ENCODE data around the gene UGGT1.
A peak's percentile ranks its signal among the peaks of the same experiment; 100 is the strongest.

UGGT1 gene, protein sequence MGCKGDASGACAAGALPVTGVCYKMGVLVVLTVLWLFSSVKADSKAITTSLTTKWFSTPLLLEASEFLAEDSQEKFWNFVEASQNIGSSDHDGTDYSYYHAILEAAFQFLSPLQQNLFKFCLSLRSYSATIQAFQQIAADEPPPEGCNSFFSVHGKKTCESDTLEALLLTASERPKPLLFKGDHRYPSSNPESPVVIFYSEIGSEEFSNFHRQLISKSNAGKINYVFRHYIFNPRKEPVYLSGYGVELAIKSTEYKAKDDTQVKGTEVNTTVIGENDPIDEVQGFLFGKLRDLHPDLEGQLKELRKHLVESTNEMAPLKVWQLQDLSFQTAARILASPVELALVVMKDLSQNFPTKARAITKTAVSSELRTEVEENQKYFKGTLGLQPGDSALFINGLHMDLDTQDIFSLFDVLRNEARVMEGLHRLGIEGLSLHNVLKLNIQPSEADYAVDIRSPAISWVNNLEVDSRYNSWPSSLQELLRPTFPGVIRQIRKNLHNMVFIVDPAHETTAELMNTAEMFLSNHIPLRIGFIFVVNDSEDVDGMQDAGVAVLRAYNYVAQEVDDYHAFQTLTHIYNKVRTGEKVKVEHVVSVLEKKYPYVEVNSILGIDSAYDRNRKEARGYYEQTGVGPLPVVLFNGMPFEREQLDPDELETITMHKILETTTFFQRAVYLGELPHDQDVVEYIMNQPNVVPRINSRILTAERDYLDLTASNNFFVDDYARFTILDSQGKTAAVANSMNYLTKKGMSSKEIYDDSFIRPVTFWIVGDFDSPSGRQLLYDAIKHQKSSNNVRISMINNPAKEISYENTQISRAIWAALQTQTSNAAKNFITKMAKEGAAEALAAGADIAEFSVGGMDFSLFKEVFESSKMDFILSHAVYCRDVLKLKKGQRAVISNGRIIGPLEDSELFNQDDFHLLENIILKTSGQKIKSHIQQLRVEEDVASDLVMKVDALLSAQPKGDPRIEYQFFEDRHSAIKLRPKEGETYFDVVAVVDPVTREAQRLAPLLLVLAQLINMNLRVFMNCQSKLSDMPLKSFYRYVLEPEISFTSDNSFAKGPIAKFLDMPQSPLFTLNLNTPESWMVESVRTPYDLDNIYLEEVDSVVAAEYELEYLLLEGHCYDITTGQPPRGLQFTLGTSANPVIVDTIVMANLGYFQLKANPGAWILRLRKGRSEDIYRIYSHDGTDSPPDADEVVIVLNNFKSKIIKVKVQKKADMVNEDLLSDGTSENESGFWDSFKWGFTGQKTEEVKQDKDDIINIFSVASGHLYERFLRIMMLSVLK (N-terminal part only)

GRCh38 chr2:128090945-128091725 lies at the start of gene UGGT1:
Gene UGGT1, plus strand, starts transcription at chr2:128091200. Its CDS starts 158 bp downstream, at chr2:128091358.
- TF ChIP-seq CTCF (IDR thresholded peaks at IDR 0.05; ENCODE audit: low read depth, low read length) = no peak
- in situ Hi-C loops (cut with HindIII; ENCODE audit: low sequenced_read_pairs) = no loop called here
- peak within 1 kb of the TSS; percentile 97 for H3K4me3 ChIP-seq (ENCODE audit: low read depth, low read length)
- peak; percentile 98 for DNase-seq (ENCODE audit: low read depth, low spot score)

DNA sequence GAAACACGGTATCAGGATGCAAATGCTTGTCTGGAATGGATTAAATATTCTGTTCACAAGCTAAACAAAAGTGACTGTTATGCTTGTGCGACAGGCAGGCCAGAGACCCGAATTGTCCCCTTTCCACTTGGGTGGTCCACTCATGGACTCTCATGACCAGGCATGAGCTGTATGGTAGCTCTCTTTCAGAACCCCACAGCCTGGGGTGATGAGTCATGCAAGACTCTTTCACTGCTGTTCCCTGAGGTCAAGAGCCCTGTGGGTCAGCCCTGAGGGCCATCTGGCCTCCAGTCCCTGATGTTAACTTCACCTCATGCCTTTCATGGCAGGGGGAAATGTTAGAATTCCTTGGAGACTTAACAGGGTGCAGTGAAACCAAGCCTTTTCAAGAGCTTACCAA lies 49.4 kb upstream of the UGGT1 start:
- no peak overlapping the region for H3K4me3 ChIP-seq (ENCODE audit: low read depth, low read length)
- TF ChIP-seq CTCF (IDR thresholded peaks at IDR 0.05; ENCODE audit: low read depth, low read length) = no peak
- no peak for DNase-seq (ENCODE audit: low read depth, low spot score)
- in situ Hi-C loops (cut with HindIII; ENCODE audit: low sequenced_read_pairs) = no loop called here

- no peak for TF ChIP-seq CTCF (IDR thresholded peaks at IDR 0.05; ENCODE audit: low read depth, low read length)
- no peak for DNase-seq (ENCODE audit: low read depth, low spot score)
- no peak overlapping the region for H3K4me3 ChIP-seq (ENCODE audit: low read depth, low read length)
- in situ Hi-C loops (cut with HindIII; ENCODE audit: low sequenced_read_pairs) = no loop called here
Measured at GRCh38 chr2:128043041-128043440, 48.0 kb upstream of the UGGT1 start.

GRCh38 chr2:128053331-128053730 lies 37.7 kb upstream of the UGGT1 start:
- TF ChIP-seq CTCF (IDR thresholded peaks at IDR 0.05; ENCODE audit: low read depth, low read length) = no peak
- in situ Hi-C loops (cut with HindIII; ENCODE audit: low sequenced_read_pairs) = no loop called here
- DNase-seq (ENCODE audit: low read depth, low spot score) = no peak
- H3K4me3 ChIP-seq (ENCODE audit: low read depth, low read length) = no peak overlapping the region

- DNase-seq (ENCODE audit: low read depth, low spot score) = no peak
- H3K4me3 ChIP-seq (ENCODE audit: low read depth, low read length) = no peak overlapping the region
- in situ Hi-C loops (cut with HindIII; ENCODE audit: low sequenced_read_pairs) = no loop called here
- TF ChIP-seq CTCF (IDR thresholded peaks at IDR 0.05; ENCODE audit: low read depth, low read length) = no peak
Measured at GRCh38 chr2:128054104-128054885, 36.7 kb upstream of the UGGT1 start.

Data from astrocyte of the spinal cord (primary cell).